Fibroblast of lung (primary cell): ENCODE measurements around the gene ACAD10. TPM values are rescaled to one million over a fixed set of nuclear protein-coding genes. Genes with fewer than 3 reads are reported as not detected.

Experiments used
- DNase-seq, 2 donors: peaks; one replicate each; pipeline versions ENCODE4 v3.0.0 to v3.0.0-alpha.2; 2010; ENCODE audit warnings: low read depth in 2 of 2
- H2AFZ ChIP-seq: 2 replicates; pipeline ENCODE4 v1.5.1; 2012; ENCODE audit warnings: low read length, control low read depth, inconsistent platforms
- H3K27ac ChIP-seq: 2 replicates; pipeline ENCODE4 v1.5.1; 2011; ENCODE audit warnings: low read length, control low read depth; ENCODE audit not compliant: insufficient read depth
- H3K27me3 ChIP-seq: 2 replicates; pipeline ENCODE4 v1.5.1; 2011; ENCODE audit warnings: mild to moderate bottlenecking, low read length; ENCODE audit not compliant: control insufficient read depth, insufficient read depth
- H3K36me3 ChIP-seq: 2 replicates; pipeline ENCODE4 v1.5.1; 2011; ENCODE audit warnings: low read length; ENCODE audit not compliant: control insufficient read depth, insufficient read depth
- H3K4me1 ChIP-seq: 2 replicates; pipeline ENCODE4 v1.5.1; 2011; ENCODE audit warnings: low read length; ENCODE audit not compliant: control insufficient read depth, insufficient read depth; ENCODE audit errors: extremely low read depth
- H3K4me2 ChIP-seq: 2 replicates; pipeline ENCODE4 v1.5.1; 2011; ENCODE audit warnings: low read length, control low read depth; ENCODE audit not compliant: insufficient read depth; ENCODE audit errors: extremely low read depth
- H3K4me3 ChIP-seq, 4 experiments: fragments of 200-600 bp in 1 of 4; sonication (generic) in 1 of 4; replicated peaks in 1 of 4; 2 replicates each; pipeline ENCODE4 v1.5.1; 2011 to 2016; ENCODE audit warnings: low read length in 4 of 4, low read depth in 3 of 4, mild to moderate bottlenecking in 3 of 4, control low read depth in 2 of 4, inconsistent platforms in 1 of 4, mixed read lengths in 1 of 4; ENCODE audit not compliant: insufficient read depth in 1 of 4; ENCODE audit errors: control extremely low read depth in 1 of 4
- H3K79me2 ChIP-seq: 2 replicates; pipeline ENCODE4 v1.5.1; 2012; ENCODE audit warnings: mild to moderate bottlenecking, low read length, inconsistent platforms; ENCODE audit not compliant: control insufficient read depth, insufficient read depth
- H3K9ac ChIP-seq: 2 replicates; pipeline ENCODE4 v1.5.1; 2011; ENCODE audit warnings: mild to moderate bottlenecking, low read length, control low read depth; ENCODE audit not compliant: insufficient read depth
- H3K9me3 ChIP-seq: 2 replicates; pipeline ENCODE4 v1.5.1; 2012; ENCODE audit warnings: low read depth, low read length; ENCODE audit not compliant: control insufficient read depth, insufficient read depth
- H4K20me1 ChIP-seq: 2 replicates; pipeline ENCODE4 v1.5.1; 2011; ENCODE audit warnings: low read length; ENCODE audit not compliant: control insufficient read depth, insufficient read depth; ENCODE audit errors: extremely low read depth
- EZH2 ChIP-seq: IDR thresholded peaks from 2 replicates; pipeline ENCODE4 v1.5.1; 2012; ENCODE audit warnings: low read length, control low read depth, mild to moderate bottlenecking; ENCODE audit errors: missing control alignments
- polyA plus RNA-seq, 2 donors: library from polyadenylated mRNA; depleted of rRNA in 1 of 2; stranded (reverse) in 1 of 2; unstranded in 1 of 2; fragments of >200 nt; gene quantifications; 2 replicates each; pipeline ENCODE4 v1.2.1, GENCODE V29; 2011 to 2012; ENCODE audit warnings: missing spikeins in 1 of 2
- total RNA-seq: library from RNA; depleted of rRNA; stranded (reverse); fragments of >200 nt; gene quantifications from 2 replicates; pipeline ENCODE4 v1.2.1, GENCODE V29; 2014
- TF ChIP-seq, protein P1 (sequence below), 2 donors: IDR thresholded peaks in 1 of 2; conservative IDR thresholded peaks in 1 of 2; 1 replicate in 1 of 2; 2 replicates in 1 of 2; pipeline ENCODE4 v1.5.1; 2011 to 2012; ENCODE audit warnings: low read length in 2 of 2, control low read depth in 1 of 2, inconsistent platforms in 1 of 2, low read depth in 1 of 2, mild to moderate bottlenecking in 1 of 2

The ACAD10 gene
- total and polyA plus RNA-seq, 2 donors (not counting 1 experiment from before 2014, with no cell fraction given) = 11.2 to 19.8 TPM

- H3K9ac ChIP-seq = no peak overlapping the region
- peaks cover 9% of the 10 kb centered on the region for H3K4me1 ChIP-seq
- H3K79me2 ChIP-seq = no peaks in the 10 kb centered on the region
- no peak overlapping the region for H3K4me2 ChIP-seq
- H3K27me3 ChIP-seq = no peaks in the 10 kb centered on the region
- no peak overlapping the region for H3K4me3 ChIP-seq
- peaks cover 4% of the 10 kb centered on the region for H3K36me3 ChIP-seq
- no peak overlapping the region for H3K27ac ChIP-seq
- H4K20me1 ChIP-seq = no peaks in the 10 kb centered on the region
- no peak for DNase-seq
- H3K9me3 ChIP-seq = no peaks in the 10 kb centered on the region
- H2AFZ ChIP-seq = no peak overlapping the region
- TF ChIP-seq EZH2 = no peak
- TF ChIP-seq, protein P1, sequence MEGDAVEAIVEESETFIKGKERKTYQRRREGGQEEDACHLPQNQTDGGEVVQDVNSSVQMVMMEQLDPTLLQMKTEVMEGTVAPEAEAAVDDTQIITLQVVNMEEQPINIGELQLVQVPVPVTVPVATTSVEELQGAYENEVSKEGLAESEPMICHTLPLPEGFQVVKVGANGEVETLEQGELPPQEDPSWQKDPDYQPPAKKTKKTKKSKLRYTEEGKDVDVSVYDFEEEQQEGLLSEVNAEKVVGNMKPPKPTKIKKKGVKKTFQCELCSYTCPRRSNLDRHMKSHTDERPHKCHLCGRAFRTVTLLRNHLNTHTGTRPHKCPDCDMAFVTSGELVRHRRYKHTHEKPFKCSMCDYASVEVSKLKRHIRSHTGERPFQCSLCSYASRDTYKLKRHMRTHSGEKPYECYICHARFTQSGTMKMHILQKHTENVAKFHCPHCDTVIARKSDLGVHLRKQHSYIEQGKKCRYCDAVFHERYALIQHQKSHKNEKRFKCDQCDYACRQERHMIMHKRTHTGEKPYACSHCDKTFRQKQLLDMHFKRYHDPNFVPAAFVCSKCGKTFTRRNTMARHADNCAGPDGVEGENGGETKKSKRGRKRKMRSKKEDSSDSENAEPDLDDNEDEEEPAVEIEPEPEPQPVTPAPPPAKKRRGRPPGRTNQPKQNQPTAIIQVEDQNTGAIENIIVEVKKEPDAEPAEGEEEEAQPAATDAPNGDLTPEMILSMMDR (conservative IDR thresholded peaks at IDR 0.05 in 1 of 2, IDR thresholded peaks at IDR 0.05 in 1 of 2; ENCODE audit: low read depth in 1 of 2, low read length in 2 of 2) = no peak
Observed at GRCh38 chr12:111780166-111780565, 94.3 kb downstream of the ACAD10 start.

DNA sequence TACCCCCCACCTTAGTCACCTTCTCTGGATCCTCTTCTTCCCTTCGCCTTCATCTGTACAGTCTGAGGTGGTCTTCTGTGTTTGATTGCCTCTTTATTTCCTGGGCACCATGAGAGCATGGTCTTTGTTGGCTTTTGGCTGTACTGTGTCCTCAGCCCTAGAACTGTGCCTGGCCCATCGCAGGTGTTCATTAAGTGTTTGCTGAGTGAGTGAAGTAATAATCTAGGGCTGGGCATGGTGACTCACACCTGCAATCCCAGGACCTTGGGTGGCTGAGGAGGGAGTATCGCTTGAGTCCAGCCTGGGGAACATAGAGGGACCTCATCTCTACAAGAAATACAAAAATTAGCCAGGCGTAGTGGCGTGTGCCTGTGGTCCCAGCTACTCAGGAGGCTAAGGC is 94.8 kb downstream of the ACAD10 start:
- Histone ChIP-seq H3K4me2 (no peak overlapping the region), H3K9me3 (no peaks in the 10 kb centered on the region), H4K20me1 (no peaks in the 10 kb centered on the region), H3K27ac (no peak overlapping the region), H3K9ac (no peak overlapping the region), H3K4me1 (peaks cover 7% of the 10 kb centered on the region), H3K36me3 (peaks cover 4% of the 10 kb centered on the region), H3K4me3 (no peak overlapping the region), H2AFZ (no peak overlapping the region), H3K79me2 (no peaks in the 10 kb centered on the region), H3K27me3 (no peaks in the 10 kb centered on the region)
- TF ChIP-seq, protein P1 (conservative IDR thresholded peaks at IDR 0.05 in 1 of 2, IDR thresholded peaks at IDR 0.05 in 1 of 2; ENCODE audit: low read depth in 1 of 2, low read length in 2 of 2) = no peak
- TF ChIP-seq EZH2 = no peak
- DNase-seq = no peak

- Histone ChIP-seq H4K20me1 (no peaks in the 10 kb centered on the region), H3K36me3 (peaks cover 4% of the 10 kb centered on the region), H2AFZ (no peak overlapping the region), H3K9me3 (no peaks in the 10 kb centered on the region), H3K27ac (no peak overlapping the region), H3K79me2 (no peaks in the 10 kb centered on the region), H3K4me2 (no peak overlapping the region), H3K27me3 (no peaks in the 10 kb centered on the region), H3K9ac (no peak overlapping the region), H3K4me3 (no peak overlapping the region), H3K4me1 (peaks cover 2% of the 10 kb centered on the region)
- DNase-seq = no peak
- TF ChIP-seq, protein P1 (conservative IDR thresholded peaks at IDR 0.05 in 1 of 2, IDR thresholded peaks at IDR 0.05 in 1 of 2; ENCODE audit: low read depth in 1 of 2, low read length in 2 of 2) = no peak
- no peak for TF ChIP-seq EZH2
Observed at GRCh38 chr12:111781085-111781658, 95.3 kb downstream of the ACAD10 start.
